ACC112 (cell line): ENCODE data around the gene MPV17L2.

Experiments
- H2AFZ ChIP-seq: fragments of 200-600 bp; sonication (generic); one replicate; pipeline ENCODE4 v1.6.0; 2017; ENCODE audit warnings: antibody characterized with exemption, low read length; ENCODE audit not compliant: unreplicated experiment
- H3K27ac ChIP-seq: fragments of 200-600 bp; sonication (generic); 2 replicates; pipeline ENCODE4 v1.5.1; 2014; ENCODE audit warnings: low read depth, mild to moderate bottlenecking, antibody characterized with exemption, low read length, moderate library complexity
- H3K27me3 ChIP-seq: fragments of 200-600 bp; sonication (generic); 2 replicates; pipeline ENCODE4 v1.6.1; 2014; ENCODE audit warnings: mild to moderate bottlenecking, antibody characterized with exemption, low read length, moderate library complexity, mixed read lengths; ENCODE audit not compliant: insufficient read depth
- H3K36me3 ChIP-seq: fragments of 200-600 bp; sonication (generic); 2 replicates; pipeline ENCODE4 v1.6.1; 2016; ENCODE audit warnings: mild to moderate bottlenecking, antibody characterized with exemption, low read length, moderate library complexity, mixed read lengths; ENCODE audit not compliant: insufficient read depth
- H3K4me1 ChIP-seq: fragments of 200-600 bp; sonication (generic); one replicate; pipeline ENCODE4 v1.6.1; 2016; ENCODE audit warnings: low read length, mixed read lengths; ENCODE audit not compliant: insufficient read depth, unreplicated experiment, control insufficient read depth
- H3K4me3 ChIP-seq: fragments of 200-600 bp; sonication (generic); 2 replicates; pipeline ENCODE4 v1.5.1; 2014; ENCODE audit warnings: mild to moderate bottlenecking, low read depth, low read length
- H3K79me2 ChIP-seq: fragments of 200-600 bp; sonication (generic); one replicate; pipeline ENCODE4 v1.6.0; 2016; ENCODE audit warnings: low read length; ENCODE audit not compliant: control insufficient read depth, unreplicated experiment, insufficient read depth

Gene MPV17L2

DNA sequence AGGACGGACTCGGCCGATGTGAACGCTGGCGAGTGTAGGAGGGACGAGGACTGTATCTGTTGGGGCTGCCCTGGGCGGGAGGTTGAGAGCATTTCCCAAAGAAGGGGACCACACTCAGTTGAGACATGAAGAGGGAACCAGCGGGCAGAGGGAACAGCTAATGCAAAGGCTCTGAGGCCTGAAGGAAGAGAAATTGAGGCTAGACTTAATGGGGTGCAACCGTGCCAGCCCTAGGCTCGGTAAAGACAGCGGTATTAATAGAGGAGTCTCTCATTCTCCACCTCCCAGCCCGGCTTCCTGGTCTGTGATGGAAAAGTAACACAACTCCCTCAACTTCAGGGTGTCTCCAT lies 1.1 kb downstream of the MPV17L2 start:
- H3K4me1 ChIP-seq = peaks cover 5% of the 10 kb centered on the region
- H3K27ac ChIP-seq = no peak overlapping the region
- H3K4me3 ChIP-seq = peak overlapping the region; percentile 85
- no peaks in the 10 kb centered on the region for H3K36me3 ChIP-seq
- no peak overlapping the region for H2AFZ ChIP-seq
- no peaks in the 10 kb centered on the region for H3K27me3 ChIP-seq
- peaks cover 5% of the 10 kb centered on the region for H3K79me2 ChIP-seq

DNA sequence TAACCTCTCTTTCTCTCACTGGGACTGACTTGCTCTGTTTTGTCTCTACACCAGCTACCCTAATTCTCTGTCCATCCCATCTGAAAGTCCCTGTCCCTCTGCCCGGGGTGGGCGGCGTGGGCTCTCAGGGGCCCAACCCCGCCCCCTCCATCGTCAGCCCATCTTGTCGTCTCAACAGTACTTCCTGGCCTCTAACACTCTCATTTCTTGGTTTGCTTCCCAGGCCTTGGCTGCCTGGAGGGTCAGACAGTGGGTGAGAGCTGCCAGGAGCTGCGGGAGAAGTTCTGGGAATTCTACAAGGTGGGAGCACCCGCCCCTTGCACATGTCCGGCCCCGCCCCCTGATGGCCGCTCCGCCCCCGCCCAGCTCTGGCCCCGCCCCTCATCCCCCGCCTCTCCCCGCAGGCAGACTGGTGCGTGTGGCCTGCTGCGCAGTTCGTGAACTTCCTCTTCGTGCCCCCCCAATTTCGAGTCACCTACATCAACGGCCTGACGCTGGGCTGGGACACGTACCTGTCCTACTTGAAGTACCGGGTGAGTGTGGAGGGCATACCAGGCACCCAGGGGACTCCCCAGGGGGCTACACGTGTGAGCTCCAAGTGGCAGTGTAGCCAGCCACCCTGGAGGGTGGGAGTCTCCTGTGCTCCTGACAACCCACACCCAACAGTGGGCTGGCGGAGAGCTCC lies 1.7 kb downstream of the MPV17L2 start:
- Histone ChIP-seq H3K27ac (no peak overlapping the region), H3K4me3 (peak overlapping the region; percentile 85), H2AFZ (no peak overlapping the region), H3K79me2 (peaks cover 5% of the 10 kb centered on the region), H3K36me3 (no peaks in the 10 kb centered on the region), H3K27me3 (no peaks in the 10 kb centered on the region), H3K4me1 (peaks cover 5% of the 10 kb centered on the region)

DNA sequence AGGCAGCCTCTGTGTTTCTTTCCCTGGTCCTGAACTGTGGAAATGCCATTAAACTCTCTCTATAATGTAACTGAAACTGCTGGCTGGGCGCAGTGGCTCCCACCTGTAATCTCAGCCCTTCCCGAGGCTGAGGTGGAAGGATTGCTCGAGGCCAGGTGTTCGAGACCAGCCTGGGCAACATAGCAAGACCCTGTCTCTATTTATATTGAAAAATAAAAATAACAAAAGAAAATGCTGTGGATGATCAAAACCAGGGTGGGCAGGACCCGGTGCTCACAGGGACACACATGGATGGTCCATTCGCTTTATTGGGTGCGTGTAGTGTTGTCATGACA lies 3.5 kb downstream of the MPV17L2 start:
- peaks cover 5% of the 10 kb centered on the region for H3K4me1 ChIP-seq
- no peak overlapping the region for H3K4me3 ChIP-seq
- H3K79me2 ChIP-seq = peaks cover 5% of the 10 kb centered on the region
- no peak overlapping the region for H3K27ac ChIP-seq
- no peaks in the 10 kb centered on the region for H3K36me3 ChIP-seq
- H2AFZ ChIP-seq = no peak overlapping the region
- H3K27me3 ChIP-seq = no peaks in the 10 kb centered on the region

DNA sequence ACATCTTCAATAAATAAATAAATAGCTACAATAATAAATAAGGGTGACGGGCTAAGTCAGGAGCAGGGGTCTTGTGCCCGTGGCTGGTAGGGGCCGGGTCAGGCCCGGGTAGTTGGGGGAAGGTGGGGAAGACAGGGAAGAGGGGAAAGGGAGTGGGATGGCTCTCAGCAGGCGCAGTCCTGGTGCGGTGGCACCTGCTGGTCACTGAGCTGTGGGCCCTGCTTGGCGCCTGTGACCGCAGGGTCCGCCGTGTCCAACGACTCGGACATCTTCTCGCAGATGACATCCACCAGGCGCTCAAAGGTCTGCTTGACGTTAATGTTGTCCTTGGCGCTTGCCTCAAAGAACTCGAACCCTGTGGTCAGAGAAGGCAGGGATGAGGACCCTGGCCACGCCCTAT lies 4.3 kb downstream of the MPV17L2 start:
- Histone ChIP-seq H3K27ac (no peak overlapping the region), H3K4me3 (no peak overlapping the region), H2AFZ (no peak overlapping the region), H3K79me2 (peaks cover 5% of the 10 kb centered on the region), H3K27me3 (no peaks in the 10 kb centered on the region), H3K36me3 (no peaks in the 10 kb centered on the region), H3K4me1 (peaks cover 5% of the 10 kb centered on the region)

DNA sequence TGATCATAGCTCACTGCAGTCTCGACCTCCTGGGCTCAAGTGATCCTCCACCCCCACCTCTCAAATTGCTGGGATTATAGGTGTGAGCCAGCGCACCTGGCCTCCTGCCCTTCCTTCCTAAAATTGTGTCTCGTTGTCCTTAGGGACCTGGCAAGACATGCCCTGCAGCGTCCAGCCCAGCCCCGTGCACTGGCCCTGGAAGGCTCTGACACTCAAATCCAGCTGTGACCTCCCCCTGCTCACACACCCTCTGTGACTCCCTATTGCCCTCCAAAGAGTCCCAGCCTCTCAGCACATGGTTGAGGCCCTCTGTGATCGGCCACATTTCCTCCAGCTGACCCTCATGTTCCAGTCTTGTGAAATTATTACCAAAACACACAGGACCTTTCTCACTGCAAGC lies 4.9 kb downstream of the MPV17L2 start:
- no peaks in the 10 kb centered on the region for H3K36me3 ChIP-seq
- peaks cover 5% of the 10 kb centered on the region for H3K79me2 ChIP-seq
- H2AFZ ChIP-seq = no peak overlapping the region
- no peak overlapping the region for H3K27ac ChIP-seq
- no peaks in the 10 kb centered on the region for H3K27me3 ChIP-seq
- H3K4me3 ChIP-seq = no peak overlapping the region
- H3K4me1 ChIP-seq = peaks cover 6% of the 10 kb centered on the region

DNA sequence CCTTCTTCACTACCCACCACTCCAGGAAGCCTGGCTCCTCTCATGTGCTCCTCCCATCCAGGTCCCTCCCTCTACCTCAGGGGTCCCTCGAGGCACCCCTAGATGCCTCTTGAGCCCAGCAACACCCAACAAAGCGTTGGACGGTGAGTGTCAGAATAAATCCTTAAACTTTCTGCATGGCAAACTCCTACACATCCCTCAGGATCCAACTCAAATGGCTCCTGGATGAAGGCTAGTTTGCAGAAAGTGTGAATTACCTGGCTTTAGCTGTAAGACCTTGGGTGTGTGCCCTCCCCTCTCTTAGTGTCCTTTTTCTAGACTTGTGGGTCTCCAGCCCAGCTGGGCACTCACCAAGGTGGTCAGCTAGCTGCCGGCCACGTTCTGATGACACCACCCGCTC lies 5.4 kb downstream of the MPV17L2 start:
- H2AFZ ChIP-seq = no peak overlapping the region
- no peak overlapping the region for H3K27ac ChIP-seq
- no peak overlapping the region for H3K4me3 ChIP-seq
- H3K4me1 ChIP-seq = peaks cover 10% of the 10 kb centered on the region
- H3K79me2 ChIP-seq = peaks cover 5% of the 10 kb centered on the region
- no peaks in the 10 kb centered on the region for H3K36me3 ChIP-seq
- H3K27me3 ChIP-seq = no peaks in the 10 kb centered on the region

DNA sequence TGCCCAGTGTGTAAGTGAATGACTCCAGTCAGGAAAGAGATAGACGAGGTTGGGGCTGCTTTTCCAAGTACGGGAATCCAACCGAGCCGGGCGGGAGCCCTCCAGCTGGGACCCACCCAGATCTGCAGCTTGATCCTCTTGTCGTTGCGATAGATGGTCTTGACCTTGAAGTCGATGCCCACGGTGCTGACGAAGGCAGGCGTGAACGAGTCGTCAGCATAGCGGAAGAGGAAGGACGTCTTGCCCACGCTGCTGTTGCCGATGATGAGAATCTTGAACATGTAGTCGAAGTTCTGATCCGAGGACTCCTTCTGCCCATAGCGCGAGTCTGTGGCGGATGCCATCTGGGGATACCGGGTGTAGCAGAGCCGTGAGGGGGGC lies 9.4 kb downstream of the MPV17L2 start:
- H2AFZ ChIP-seq = no peak overlapping the region
- H3K36me3 ChIP-seq = no peaks in the 10 kb centered on the region
- no peaks in the 10 kb centered on the region for H3K79me2 ChIP-seq
- no peaks in the 10 kb centered on the region for H3K27me3 ChIP-seq
- H3K27ac ChIP-seq = no peak overlapping the region
- no peak overlapping the region for H3K4me3 ChIP-seq
- H3K4me1 ChIP-seq = peaks cover 4% of the 10 kb centered on the region

DNA sequence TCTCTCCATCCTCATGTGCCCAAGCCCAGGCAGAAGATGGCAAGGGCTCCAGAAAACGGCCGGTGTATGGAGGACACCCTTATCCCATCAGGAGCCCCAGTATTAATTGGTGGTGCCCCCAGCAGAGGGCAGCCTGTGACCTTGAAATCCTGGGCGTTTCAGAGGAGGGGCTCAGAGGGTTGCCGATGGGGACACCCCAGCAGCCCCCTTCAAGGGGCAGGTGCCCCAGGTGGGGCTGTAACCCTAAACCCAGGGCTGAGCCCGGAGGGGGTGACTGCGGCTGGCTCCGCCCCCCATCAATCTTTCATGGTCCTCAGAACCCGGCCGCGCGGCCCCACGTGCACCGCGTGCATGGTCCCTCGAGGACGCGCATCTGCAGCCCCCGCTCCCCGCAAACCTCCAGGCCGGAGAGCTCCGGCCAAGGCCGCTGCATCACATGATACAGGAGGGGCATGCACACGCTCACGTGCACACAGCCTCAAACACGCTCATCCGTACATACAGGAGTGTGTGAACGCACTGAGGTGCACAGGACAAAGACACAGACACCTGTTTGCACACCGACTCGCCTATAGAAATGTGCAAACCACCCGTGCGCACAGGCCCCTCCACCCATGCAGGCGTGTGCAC lies 9.9 kb downstream of the MPV17L2 start:
- Histone ChIP-seq H3K36me3 (no peaks in the 10 kb centered on the region), H3K79me2 (no peaks in the 10 kb centered on the region), H3K27ac (no peak overlapping the region), H3K27me3 (no peaks in the 10 kb centered on the region), H2AFZ (no peak overlapping the region), H3K4me1 (peaks cover 4% of the 10 kb centered on the region), H3K4me3 (peak overlapping the region; percentile 80)

DNA sequence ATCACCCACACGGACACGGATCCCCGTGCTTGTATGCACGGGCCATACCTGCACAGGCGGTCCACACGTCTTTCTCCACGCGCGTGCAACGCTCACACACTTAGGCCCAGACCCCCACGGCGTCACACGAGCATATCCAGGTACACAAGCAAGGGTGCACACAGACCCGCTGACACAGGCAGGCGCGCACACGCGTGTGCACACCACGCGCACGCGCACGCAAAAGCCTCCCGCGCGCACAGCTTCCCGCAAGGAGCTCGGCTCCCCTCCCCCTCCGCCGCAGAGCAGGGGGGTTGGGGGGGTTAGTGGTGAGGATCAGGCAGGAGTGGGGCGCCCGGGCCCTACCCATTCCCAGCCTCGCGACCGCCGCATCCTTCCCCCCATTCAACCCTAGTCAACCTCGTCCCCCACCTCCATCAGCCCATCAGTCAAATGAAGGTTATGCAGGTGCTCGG lies 10.4 kb downstream of the MPV17L2 start:
- Histone ChIP-seq H3K27ac (no peak overlapping the region), H3K27me3 (no peaks in the 10 kb centered on the region), H3K4me3 (peak overlapping the region; percentile 80), H2AFZ (no peak overlapping the region), H3K79me2 (no peaks in the 10 kb centered on the region), H3K4me1 (peaks cover 4% of the 10 kb centered on the region), H3K36me3 (no peaks in the 10 kb centered on the region)

DNA sequence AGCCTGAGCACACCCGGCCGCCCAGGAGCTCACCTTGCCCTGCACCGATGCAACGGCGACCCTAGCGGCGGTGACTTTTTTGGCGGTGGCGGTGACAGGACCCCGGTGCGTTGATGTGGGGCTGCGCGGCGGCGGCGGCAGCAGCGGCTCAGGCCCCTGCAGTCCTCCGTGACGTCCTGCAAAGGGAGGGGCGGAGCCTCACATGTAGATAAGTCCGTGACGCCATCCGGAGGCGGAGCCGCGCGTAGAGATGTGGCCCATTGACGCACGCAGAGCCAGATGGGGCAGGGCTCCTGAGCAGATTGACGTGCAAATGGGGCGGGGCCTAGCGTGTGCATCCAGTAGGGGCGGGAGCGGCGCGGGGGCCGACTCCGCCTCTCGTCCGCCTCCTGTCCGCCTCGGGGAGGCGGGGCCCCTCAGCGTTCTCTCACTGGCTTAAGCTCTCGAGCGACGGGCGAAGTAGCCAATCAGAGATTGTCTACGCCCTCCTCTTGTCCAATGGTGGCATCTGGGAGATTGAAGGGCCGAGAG lies 10.9 kb downstream of the MPV17L2 start, which contains the start of gene RAB3A:
Gene RAB3A, minus strand, starts transcription at position 180 of the 531 bp plus-strand sequence. CDS start 1,302 bp downstream, outside the sequence.
- Histone ChIP-seq H2AFZ (peak within 1 kb of the TSS; percentile 27), H3K79me2 (no peaks in the 10 kb centered on the region), H3K36me3 (no peaks in the 10 kb centered on the region), H3K27ac (peak within 1 kb of the TSS; percentile 83), H3K4me1 (peaks cover 4% of the 10 kb centered on the region), H3K4me3 (peak within 1 kb of the TSS; percentile 88), H3K27me3 (no peaks in the 10 kb centered on the region)
